HG02610 (cell line): ENCODE measurements around the gene NUDT5.
"Not testable (repeated sequence)": the region's sequence is repeated elsewhere in the genome, so short reads cannot be mapped to it uniquely, and the experiment has no call there.

Source experiments
- ATAC-seq: cut with Tn5 transposase; IDR thresholded peaks from one replicate; pipeline ENCODE4 v1.9.1; 2021; ENCODE audit warnings: mild to moderate bottlenecking, moderate library complexity; ENCODE audit not compliant: unreplicated experiment

The NUDT5 gene

GRCh38 chr10:12195603-12196506 lies at the start of gene NUDT5, which contains the start of gene CDC123:
NUDT5 (minus strand) TSS chr10:12195891; CDS start chr10:12186291, 9,600 bp downstream.
CDC123 (plus strand) TSS chr10:12196188; CDS start chr10:12196246, 58 bp downstream.
- ATAC-seq, result peak; percentile 88

- ATAC-seq, result no peak
Observed at GRCh38 chr10:12243864-12244620, 48.4 kb upstream of the NUDT5 start.

GRCh38 chr10:12241810-12242529 lies 46.3 kb upstream of the NUDT5 start:
- peak; percentile 76 for ATAC-seq

- no peak for ATAC-seq
Observed at GRCh38 chr10:12238821-12239220, 43.1 kb upstream of the NUDT5 start.

GRCh38 chr10:12237265-12238220 lies 41.9 kb upstream of the NUDT5 start:
- ATAC-seq, result no peak

DNA sequence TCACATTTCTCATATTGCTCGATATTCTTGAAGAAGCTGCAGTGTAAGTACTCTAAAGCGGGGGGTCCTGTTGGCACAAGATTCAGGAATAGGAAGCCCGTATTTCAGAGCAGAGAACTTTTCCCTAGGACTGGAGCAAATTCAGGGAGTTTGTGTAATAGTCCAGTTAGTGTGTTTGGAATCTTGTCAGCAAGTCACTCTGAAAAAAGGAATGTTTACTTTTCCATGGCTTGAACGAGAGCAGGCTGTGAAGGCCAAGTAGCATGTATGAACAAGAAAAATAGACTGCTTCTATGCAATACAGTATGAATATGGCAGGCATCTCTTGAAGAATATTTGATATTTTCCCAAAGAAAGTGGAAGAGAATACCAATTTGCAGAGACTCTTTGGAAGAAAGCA lies 40.1 kb upstream of the NUDT5 start:
- no peak for ATAC-seq

DNA sequence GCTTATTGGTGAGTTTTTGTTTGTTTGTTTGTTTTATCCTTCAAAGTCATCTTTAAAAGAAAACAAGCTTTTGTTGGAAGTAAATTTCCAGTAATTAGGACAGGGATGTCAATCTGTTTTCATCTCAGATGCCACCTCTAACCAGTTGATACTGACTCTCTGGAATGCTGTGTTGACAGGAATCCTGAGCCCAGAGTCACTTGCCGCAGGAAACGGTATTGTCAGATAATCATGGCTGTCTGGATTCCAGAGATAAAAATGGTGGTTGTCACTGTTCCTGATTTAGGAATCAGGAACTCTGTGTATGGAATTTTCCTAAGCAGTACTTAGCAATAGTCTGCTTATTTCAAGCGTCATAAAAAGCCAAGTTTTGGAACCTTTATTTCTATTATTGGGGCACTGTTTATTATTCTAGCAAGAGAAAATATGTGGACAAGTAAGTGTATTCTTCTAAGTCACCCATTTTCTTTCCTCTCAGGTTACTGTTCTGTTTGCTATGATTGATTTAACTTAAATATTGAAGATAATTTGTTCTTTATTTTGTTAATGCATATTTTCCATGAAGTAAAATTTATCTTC lies 39.5 kb upstream of the NUDT5 start:
- ATAC-seq, result no peak

DNA sequence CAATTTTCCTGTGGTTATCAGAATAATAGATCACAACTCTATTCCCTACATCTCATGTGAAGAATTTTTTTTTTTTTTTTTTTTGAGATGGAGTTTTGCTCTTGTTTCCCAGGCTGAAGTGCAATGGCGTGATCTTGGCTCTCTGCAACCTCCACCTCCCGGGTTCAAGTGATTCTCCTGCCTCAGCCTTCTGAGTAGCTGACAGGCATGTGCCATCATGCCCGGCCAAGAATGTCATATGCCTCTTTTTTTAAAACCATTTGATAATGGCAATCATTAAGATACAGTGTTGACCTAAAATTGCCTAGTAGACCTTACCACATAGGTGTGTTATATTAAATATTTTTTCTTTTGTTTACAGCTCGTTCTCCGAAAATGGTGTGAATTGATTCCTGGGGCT lies 39.0 kb upstream of the NUDT5 start:
- ATAC-seq, result not testable (repeated sequence)

GRCh38 chr10:12228851-12229250 lies 33.2 kb upstream of the NUDT5 start:
- ATAC-seq, result no peak

DNA sequence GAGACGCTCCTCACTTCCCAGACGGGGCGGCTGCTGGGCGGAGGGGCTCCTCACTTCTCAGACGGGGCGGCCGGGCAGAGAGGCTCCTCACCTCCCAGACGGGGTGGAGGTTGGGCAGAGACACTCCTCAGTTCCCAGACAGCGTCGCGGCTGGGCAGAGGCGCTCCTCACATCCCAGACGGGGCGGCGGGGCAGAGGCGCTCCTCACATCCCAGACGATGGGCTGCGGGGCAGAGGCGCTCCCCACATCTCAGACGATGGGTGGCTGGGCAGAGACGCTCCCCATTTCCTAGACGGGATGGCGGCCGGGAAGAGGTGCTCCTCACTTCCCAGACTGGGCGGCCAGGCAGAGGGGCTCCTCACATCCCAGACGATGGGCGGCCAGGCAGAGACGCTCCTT lies 30.7 kb upstream of the NUDT5 start:
- ATAC-seq, result not testable (repeated sequence)

- ATAC-seq, result no peak
Observed at GRCh38 chr10:12225444-12225843, 29.8 kb upstream of the NUDT5 start.

DNA sequence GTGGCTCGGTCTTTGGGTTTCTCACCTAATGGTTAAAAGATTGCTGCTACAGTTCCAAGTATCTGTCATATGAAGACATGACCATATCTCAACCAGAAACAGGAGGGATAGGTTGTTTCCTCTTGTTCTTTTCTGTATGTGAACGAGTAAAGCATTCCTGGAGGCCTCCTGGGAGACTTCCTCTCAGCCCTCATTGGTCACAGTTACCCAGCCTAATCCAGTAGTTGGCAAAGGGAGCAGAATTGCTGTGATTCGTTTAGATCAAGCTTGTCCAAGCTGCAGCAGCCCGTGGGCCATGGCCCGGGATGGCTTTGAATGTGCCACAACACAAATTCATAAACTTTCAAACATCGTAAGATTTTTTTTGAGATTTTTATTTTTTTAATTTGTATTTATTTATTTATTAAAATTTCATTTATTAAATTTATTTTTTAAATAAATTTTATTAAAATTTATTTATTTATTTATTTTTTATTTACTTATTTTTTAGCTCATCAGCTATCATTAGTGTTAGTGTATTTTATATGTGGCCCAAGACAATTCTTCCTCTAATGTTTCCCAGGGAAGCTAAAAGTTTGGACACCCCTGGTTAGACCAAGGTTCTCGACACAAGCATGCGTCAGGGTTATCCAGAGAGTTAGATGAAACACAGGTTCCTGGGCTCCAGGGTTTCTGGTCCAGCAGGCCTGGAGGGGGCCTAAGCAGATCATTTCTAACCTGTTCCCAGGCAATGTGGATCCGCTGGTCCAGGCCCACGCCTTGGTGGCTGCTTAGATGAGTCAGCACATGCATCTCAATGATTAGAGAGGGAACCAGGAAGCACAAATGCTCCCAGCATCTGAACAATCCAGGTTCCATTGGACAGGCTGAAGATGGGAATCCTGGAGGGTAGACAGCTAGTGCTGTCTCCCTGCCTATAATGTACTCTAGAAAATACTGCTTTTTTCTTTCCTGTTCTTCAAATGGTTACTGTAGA lies 25.9 kb upstream of the NUDT5 start:
- ATAC-seq, result no peak

- ATAC-seq, result no peak
Observed at GRCh38 chr10:12218991-12219390, 23.3 kb upstream of the NUDT5 start.

DNA sequence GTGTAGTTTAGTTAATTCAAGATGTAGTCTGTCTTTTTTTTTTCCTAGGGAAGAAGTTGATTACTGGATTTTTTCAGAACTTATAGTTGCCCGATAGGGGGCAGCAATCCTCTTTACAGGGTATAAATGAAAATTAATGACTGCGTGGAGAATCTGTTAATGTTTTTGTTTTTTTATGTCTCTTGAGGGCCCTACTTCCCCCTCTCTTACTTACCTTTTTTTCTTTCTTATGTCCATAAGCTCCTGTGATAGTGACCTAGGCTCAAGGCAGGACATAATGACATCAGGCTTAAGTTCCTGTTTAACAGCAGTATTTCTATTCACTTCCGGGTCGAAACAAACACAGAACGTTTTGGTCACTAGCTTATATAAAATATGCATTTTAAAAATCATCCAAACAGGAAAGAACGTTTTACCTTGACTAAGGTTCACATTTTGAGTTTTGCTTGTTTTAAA lies 19.1 kb upstream of the NUDT5 start:
- ATAC-seq, result no peak

DNA sequence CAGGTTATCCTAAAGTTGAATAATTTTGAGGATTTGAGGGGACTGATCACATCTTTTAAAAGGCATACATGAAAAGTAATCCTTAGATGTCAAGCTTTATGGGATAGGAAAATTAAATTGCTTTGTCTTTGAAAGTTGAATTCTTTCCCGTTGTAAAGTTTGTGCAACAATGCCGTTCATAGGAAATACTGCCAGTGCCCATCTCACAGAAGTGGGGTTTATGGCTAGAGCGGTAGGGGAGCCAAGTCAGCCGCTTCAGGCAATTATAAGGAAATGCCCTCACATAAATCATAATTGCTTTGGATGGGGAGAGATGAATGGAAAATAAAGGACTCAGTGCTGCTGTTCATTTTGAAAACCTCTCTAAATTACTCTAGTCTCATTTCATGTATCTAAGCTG lies 18.4 kb upstream of the NUDT5 start:
- ATAC-seq, result no peak

DNA sequence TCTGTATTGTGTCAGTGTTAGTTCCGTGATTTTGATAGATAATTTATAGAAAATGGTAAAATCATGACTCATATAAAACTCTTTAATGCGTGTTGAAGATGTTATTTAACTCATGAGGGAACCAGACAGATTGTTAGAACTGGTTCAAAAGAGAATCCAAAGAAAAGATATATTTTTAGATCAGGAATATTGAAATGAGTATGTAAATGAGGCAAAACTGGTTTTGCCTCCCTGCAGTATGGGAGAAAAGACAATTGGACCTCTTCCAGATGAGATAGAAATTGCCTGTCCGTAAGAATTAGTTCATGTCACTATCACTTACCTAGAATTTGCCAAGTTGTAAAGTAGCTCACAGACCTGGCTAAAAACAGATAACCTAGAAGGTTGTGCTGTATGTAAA lies 17.9 kb upstream of the NUDT5 start:
- ATAC-seq, result no peak

DNA sequence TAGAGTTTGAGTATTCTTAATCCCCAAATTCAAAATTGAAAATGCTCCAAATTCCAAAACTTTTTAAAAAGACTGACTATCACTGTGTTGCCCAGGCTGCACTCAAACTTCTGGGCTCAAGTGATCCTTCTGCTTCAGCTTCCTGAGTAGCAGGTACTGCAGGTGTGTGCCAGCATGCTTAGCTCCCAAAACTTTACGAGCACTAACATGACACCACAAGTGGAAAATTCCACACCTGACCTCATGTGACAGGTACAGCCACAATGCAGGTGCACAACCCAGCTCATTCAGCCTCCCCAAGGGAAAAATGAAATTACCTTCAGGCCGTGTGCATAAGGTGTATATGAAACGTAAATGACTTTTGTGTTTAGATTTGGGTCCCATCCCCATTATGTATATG lies 16.8 kb upstream of the NUDT5 start:
- no peak for ATAC-seq

- no peak for ATAC-seq
Observed at GRCh38 chr10:12208460-12208859, 12.8 kb upstream of the NUDT5 start.
